Measurements from ENCODE around the gene ABI1.

DNA sequence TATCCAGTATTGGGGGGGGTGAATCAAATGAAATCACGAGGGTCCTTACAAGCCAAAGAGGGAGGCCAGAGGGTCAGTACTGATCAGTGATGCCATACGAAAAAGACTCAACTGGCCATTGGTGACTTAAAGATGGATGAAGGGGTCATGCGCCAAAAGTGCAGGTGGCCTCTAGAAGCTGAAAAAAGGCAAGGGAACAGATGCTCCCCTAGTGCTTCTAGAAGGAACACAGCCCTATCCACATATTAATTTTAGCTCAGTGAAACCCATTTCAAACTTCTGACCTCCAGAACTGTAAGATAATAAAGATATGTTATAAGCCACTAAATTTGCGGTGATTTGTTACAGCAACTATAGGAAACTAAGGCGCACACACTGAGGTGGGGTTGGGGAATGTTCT is 62.5 kb downstream of the ABI1 start:
- TF ChIP-seq CTCF (conservative IDR thresholded peaks at IDR 0.05 in 1 of 2, IDR thresholded peaks at IDR 0.05 in 1 of 2; ENCODE audit: low read depth in 1 of 2, low read length in 2 of 2) (no peak), EZH2 (IDR thresholded peaks at IDR 0.05; ENCODE audit: low read length, missing control alignments) (no peak)

Data from fibroblast of lung (primary cell).